HTERT RPE-1 (cell line): Measurements from ENCODE around the gene JOSD2.

Source experiments
- in situ Hi-C: fragments of 300-500 bp; cut with MboI; formaldehyde crosslinking; loops from 4 replicates; pipeline ENCODE4 v1.14.3; 2020; ENCODE audit warnings: low sequenced_read_pairs

The JOSD2 gene

DNA sequence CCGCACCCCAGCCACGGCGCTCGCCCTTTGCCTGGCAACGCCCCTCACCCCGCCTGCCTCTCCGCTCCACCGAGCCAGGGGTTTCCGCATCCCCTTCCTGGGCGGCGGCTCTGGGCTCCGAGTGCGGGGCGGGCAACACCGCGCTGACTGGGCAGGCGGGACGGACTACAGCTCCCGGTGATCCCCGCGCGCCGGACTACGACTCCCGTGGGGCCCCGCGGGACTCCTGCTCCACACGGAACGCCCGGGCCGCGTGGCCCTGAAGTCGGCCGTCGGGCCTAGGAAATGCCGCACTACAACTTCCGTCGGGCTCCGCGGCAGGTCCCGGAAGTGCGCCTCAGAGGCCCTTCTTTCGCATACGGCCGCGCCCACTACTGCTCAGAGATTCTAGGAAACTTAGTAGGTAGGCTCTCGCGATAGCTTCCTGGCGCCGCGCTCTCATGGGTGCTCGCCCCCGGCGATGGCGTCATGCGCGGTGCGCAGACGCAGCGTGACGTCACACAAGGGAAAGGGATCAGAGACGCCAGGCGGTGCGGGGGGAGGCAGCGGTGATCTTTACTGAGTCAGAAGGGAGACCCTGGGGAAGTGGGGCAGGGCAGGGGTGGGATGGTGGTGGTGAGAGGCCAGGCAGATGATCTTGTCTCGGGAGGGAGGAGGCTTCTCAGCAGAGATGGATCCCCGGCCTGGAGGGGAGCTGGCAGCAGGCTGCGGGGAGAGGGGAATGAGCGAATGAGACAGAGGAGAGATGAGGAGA lies at the start of gene JOSD2:
JOSD2 (minus strand) TSS at position 123 of the 754 bp plus-strand sequence. CDS start 760 bp downstream, outside the sequence.
- in situ Hi-C loops: no loop called here

DNA sequence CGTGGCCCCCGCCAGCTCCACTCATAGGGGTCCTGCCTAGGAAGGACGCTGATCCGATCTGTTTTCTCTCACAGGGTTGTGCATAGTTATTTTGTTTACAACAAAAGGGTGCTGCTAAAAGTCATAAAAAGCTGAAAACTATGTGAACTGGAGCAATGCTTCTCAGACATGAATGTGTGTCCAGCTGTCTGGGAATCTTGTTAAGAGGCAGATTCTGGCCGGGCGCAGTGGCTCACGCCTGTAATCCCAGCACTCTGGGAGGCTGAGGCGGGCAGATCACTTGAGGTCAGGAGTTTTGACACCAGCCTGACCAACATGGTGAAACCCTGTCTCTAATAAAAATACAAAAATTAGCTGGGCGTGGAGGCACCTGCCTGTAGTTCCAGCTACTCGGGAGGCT lies 48.6 kb upstream of the JOSD2 start:
- in situ Hi-C loops: no loop called here

- in situ Hi-C loops: no loop called here
Observed at GRCh38 chr19:50558449-50558848, 47.5 kb upstream of the JOSD2 start.

DNA sequence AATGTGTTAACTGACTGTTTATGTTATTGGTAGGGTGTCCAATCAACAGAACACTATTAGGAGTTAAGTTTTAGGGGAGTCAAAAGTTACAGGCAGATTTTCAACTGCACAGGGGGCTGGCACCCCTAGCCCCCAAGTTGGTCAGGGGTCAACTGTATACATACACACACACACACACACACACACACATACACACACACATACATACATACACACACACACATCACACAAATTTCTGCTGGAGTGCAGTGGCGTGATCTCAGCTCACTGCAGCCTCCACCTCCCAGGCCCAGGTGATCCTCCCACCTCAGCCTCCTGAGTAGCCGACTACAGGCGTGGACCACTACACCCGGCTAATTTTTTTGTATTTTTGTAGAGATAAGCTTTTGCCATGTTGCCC lies 47.0 kb upstream of the JOSD2 start:
- in situ Hi-C loops: no loop called here

DNA sequence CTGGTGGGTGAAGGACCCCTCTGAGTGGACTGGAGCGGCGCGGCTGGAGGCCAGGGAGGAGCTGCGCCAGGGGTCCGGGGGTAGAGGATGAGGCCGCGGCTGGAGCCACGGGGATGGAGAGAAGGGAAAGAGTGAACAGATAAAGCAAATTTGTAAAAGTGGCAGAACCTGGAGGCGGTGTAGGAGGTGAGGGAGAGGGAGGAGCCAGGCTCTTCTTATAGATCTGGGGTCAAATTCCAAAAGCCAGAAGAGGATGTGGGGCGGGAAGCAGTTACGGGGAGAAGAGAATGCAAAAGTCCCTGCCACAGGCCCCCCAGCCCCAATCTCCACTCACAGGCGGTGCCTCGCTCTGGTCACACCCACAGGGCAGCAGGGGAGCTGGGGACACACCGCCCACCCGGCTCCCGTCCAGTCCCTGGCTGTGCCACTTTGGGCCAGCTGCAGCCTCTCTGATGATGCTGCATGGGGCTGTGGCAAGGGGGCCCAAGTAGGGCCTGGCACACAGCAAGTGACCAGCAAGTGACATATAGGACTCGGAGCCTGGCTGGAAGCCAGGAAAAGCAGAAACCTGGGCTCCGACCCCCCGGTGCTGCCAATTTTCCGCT lies 46.1 kb upstream of the JOSD2 start:
- in situ Hi-C loops: no loop called here

DNA sequence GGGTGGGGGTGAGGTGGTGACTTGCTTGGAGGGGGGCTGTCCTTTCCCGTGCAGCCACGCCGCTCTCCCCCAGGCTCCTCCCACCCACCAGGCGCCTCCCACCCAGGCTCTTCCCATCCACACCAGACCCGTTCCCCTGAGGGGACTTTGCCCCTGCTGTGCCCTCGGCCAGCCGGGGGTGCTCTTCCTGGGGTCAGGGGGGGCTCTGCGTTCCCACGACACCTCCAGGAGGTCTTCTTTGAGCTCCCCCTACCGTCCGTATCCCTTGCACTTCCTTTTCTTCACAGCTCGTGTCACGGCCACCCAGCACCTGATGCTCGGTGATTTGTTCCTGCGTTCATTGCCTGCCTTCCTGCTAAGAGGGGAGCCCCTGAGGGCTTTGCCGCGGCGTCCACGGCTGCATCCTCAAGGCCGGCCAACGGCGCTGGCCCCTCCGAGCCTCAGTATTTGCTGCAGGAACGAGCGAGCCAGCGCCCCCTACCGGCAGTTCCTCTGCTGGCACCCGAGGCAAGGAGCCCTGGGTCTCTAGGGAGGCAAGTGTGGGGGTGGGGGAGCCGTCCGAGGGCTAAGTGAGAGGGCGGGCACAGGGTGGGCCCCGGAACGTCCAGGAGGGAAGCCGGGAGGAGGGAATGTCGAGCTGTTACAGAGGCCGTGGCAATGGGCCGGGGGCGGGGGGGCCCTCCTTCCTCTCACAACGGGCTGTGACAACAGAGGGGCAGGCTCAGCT lies 45.5 kb upstream of the JOSD2 start:
- in situ Hi-C loops: no loop called here

DNA sequence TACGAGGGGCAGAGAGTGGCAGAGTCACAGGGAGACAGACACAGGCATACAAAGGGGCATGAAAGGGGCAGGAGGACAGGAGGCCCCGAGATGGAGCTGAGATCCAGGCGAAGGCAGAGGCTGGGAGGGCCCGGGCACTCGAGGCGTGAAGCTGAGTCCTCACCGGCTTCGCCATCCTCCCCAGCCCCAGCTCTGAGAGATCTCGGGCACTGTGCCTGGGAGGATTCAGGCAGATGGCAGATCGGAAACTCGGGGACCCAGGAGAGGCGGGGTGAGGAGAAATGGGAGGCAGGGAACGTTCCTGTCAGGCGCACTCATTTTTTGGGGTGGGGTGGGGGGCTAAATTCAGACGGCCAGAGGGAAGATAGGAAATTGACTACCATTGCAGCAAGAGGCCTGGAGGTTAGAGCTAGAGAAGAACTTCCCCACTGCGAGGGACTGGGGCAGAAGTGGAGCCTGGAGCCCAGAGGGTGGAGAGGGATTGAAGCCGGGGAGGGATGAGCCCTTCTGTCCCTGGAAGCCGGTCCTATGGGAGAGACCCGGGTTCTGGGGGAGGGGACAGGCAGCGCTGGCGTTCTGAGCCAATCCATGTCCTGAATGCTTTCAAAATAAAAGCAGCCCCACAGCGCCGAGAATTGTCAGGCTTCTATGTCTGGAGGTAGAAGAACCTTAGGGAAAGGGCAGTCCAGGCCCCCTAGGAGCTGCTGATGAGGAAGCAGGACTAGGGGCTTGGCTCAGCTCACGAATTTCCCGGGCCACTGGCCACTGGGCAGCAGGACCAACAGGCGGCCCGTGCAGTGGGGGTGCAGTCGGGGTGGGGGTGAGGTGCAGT lies 44.7 kb upstream of the JOSD2 start:
- in situ Hi-C loops: no loop called here

- in situ Hi-C loops: no loop called here
Observed at GRCh38 chr19:50555033-50555432, 44.0 kb upstream of the JOSD2 start.

GRCh38 chr19:50554212-50554611 lies 43.2 kb upstream of the JOSD2 start:
- in situ Hi-C loops: no loop called here

GRCh38 chr19:50553134-50553703 lies 42.2 kb upstream of the JOSD2 start:
- in situ Hi-C loops: no loop called here

- in situ Hi-C loops: no loop called here
Observed at GRCh38 chr19:50552540-50552939, 41.5 kb upstream of the JOSD2 start.

- in situ Hi-C loops: no loop called here
Observed at GRCh38 chr19:50551715-50552187, 40.8 kb upstream of the JOSD2 start.

DNA sequence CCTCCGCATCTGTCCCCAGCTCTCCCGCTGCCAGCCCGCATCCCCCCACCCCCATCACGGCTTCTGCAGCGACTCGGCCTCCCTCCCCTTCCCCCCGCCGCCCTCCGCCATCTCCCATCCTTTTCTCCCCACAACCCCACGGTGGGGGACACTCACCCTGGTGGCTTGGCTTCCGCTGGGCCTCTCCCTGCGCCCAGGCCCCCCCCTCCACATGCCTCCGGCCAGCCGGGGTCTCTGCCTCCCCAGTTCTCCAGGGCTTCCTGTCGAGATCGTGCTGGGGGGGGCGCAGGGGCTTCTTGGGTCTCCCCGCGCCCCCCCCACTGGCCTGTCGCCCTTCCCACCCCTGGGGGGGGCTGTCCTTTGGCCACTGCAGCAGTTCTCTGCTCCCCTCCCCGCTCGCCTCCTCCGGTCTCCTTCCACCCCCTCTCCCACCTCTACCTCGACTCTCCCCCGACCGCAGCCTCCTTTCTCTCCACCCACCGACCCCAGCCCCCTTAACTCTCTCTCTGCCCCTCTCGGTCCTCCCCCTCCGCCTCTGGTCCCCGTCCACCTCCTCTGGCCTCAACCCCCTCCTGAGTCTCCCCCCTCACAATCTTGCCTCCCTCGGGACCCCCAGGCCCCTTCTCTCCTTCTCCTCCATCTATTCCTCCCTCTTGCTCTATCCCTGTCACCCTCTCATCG lies 40.2 kb upstream of the JOSD2 start:
- in situ Hi-C loops: no loop called here

DNA sequence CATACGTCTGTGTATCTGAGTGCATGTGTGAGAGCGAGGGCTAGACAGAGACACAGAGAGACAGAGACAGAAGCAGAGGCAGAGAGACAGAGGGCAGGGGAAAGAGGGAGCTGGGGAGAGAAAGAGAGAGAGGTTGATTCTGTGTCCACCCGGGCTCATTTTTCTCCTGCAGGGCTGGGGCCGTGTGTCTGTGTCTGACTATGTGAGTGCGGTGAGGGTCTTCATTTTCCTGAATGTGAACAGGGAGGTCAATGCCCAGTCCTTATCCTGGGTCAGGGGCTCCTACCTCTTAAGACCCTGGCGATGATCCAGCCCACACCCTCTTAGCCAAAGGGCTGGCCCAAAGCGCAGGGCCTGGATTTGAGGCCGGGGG lies 39.6 kb upstream of the JOSD2 start:
- in situ Hi-C loops: no loop called here

GRCh38 chr19:50549927-50550593 lies 39.1 kb upstream of the JOSD2 start:
- in situ Hi-C loops: no loop called here

- in situ Hi-C loops: no loop called here
Observed at GRCh38 chr19:50549059-50549926, 38.3 kb upstream of the JOSD2 start.

GRCh38 chr19:50548191-50549058 lies 37.4 kb upstream of the JOSD2 start:
- in situ Hi-C loops: no loop called here
